K562 (cell line): Measurements from ENCODE around the gene FOXL3. TPM values are rescaled to one million over a fixed set of nuclear protein-coding genes. Genes with fewer than 3 reads are reported as not detected.

Experiments
- ATF6 ChIP-seq: sonication (generic); formaldehyde crosslinking; IDR thresholded peaks from 2 replicates; pipeline ENCODE4 v1.4.0; 2020; ENCODE audit warnings: mild to moderate bottlenecking, missing genetic modification reagents
- BCL6 ChIP-seq: fragments of 250-450 bp; sonication (Bioruptor Pico); IDR thresholded peaks from 2 replicates; pipeline ENCODE4 v1.4.0; 2020
- CHD4 ChIP-seq: fragments of 200-600 bp; sonication (generic); IDR thresholded peaks from 3 replicates; pipeline ENCODE4 v1.6.1; 2012; ENCODE audit warnings: low read depth, mild to moderate bottlenecking, mixed read lengths, low read length, inconsistent platforms; ENCODE audit not compliant: insufficient read depth, insufficient replicate concordance, poor library complexity, severe bottlenecking
- DEAF1 ChIP-seq: fragments of 450-650 bp; formaldehyde crosslinking; IDR thresholded peaks from 2 replicates; pipeline ENCODE4 v1.4.0; 2020; ENCODE audit warnings: mild to moderate bottlenecking, moderate library complexity
- ETV5 ChIP-seq: sonication (generic); formaldehyde crosslinking; IDR thresholded peaks from 2 replicates; pipeline ENCODE4 v1.4.0; 2020; ENCODE audit warnings: low read depth, mild to moderate bottlenecking, missing genetic modification reagents
- ETV6 ChIP-seq, 3 experiments: fragments of 150-350 bp in 1 of 3; sonication (generic) in 1 of 3; formaldehyde crosslinking in 1 of 3; IDR thresholded peaks; 2 replicates each; pipeline versions ENCODE4 v1.6.1 to v1.8.0; 2014 to 2022; ENCODE audit warnings: borderline replicate concordance in 2 of 3, low read depth in 2 of 3, antibody characterized with exemption in 1 of 3, low read length in 1 of 3, mild to moderate bottlenecking in 1 of 3, missing genetic modification reagents in 1 of 3
- GABPB2 ChIP-seq: fragments of 250-450 bp; sonication (Bioruptor Pico); conservative IDR thresholded peaks from 2 replicates; pipeline ENCODE4 v1.5.1; 2021; ENCODE audit warnings: mild to moderate bottlenecking
- HMG20B ChIP-seq: fragments of 250-450 bp; sonication (Bioruptor Pico); IDR thresholded peaks from 2 replicates; pipeline ENCODE4 v1.5.0; 2021; ENCODE audit warnings: mild to moderate bottlenecking
- KAT2B ChIP-seq: IDR thresholded peaks from one replicate; pipeline ENCODE4 v1.6.1; 2012; ENCODE audit warnings: low read depth, mild to moderate bottlenecking, control low read depth, inconsistent platforms, low read length, moderate library complexity
- KLF6 ChIP-seq: fragments of 250-450 bp; sonication (Bioruptor Pico); IDR thresholded peaks from 2 replicates; pipeline ENCODE4 v1.4.0; 2020; ENCODE audit warnings: mild to moderate bottlenecking, moderate library complexity, borderline replicate concordance
- MAFG ChIP-seq: fragments of 450-650 bp; conservative IDR thresholded peaks from 2 replicates; pipeline ENCODE4 v1.6.1; 2016; ENCODE audit warnings: missing genetic modification characterization, missing compliant biosample characterization
- RBBP5 ChIP-seq: fragments of 200-600 bp; sonication (generic); IDR thresholded peaks from 2 replicates; pipeline ENCODE4 v1.6.1; 2012; ENCODE audit warnings: borderline replicate concordance, mild to moderate bottlenecking, low read length, control low read depth, inconsistent platforms; ENCODE audit not compliant: insufficient read depth, poor library complexity, severe bottlenecking
- SETDB1 ChIP-seq: IDR thresholded peaks from one replicate; pipeline ENCODE4 v1.6.1; 2012; ENCODE audit warnings: low read length, control low read depth, inconsistent platforms
- SIRT6 ChIP-seq: IDR thresholded peaks from one replicate; pipeline ENCODE4 v1.6.1; 2012; ENCODE audit warnings: low read depth, mild to moderate bottlenecking, control low read depth, inconsistent platforms, low read length, moderate library complexity
- SMAD3 ChIP-seq: fragments of 450-650 bp; formaldehyde crosslinking; conservative IDR thresholded peaks from 2 replicates; pipeline ENCODE4 v1.4.0; 2020; ENCODE audit warnings: mild to moderate bottlenecking
- TAF9B ChIP-seq: fragments of 450-650 bp; IDR thresholded peaks from 2 replicates; pipeline ENCODE4 v1.6.1; 2018; ENCODE audit warnings: mild to moderate bottlenecking; ENCODE audit not compliant: partially characterized antibody
- TBL1XR1 ChIP-seq, 2 experiments: IDR thresholded peaks; 2 replicates each; pipeline ENCODE4 v1.6.1; 2012; ENCODE audit warnings: improper control_type of control experiment in 2 of 2, low read length in 2 of 2, mild to moderate bottlenecking in 1 of 2
- THRAP3 ChIP-seq: fragments of 450-650 bp; IDR thresholded peaks from 2 replicates; pipeline ENCODE4 v1.6.1; 2016; ENCODE audit warnings: mild to moderate bottlenecking, inconsistent platforms, borderline replicate concordance
- U2AF1 ChIP-seq: fragments of 200-400 bp; formaldehyde crosslinking; optimal IDR thresholded peaks from 2 replicates; pipeline ENCODE3; 2017; ENCODE audit warnings: mild to moderate bottlenecking, low read depth, low read length, moderate library complexity
- XRCC5 ChIP-seq: fragments of 200-400 bp; formaldehyde crosslinking; IDR thresholded peaks from 2 replicates; pipeline ENCODE4 v1.6.1; 2017; ENCODE audit warnings: low read depth, mild to moderate bottlenecking, low read length
- ZFX ChIP-seq: sonication (generic); formaldehyde crosslinking; IDR thresholded peaks from 2 replicates; pipeline ENCODE4 v1.8.0; 2022; ENCODE audit warnings: mild to moderate bottlenecking, missing genetic modification reagents, moderate library complexity
- ZNF707 ChIP-seq: fragments of 250-450 bp; sonication (Bioruptor Pico); conservative IDR thresholded peaks from 2 replicates; pipeline ENCODE4 v1.8.0; 2022; ENCODE audit warnings: inconsistent platforms, mild to moderate bottlenecking, moderate library complexity
- polyA plus RNA-seq, 8 experiments: library from polyadenylated mRNA; depleted of rRNA in 4 of 8; stranded (reverse) in 5 of 8; unstranded in 3 of 8; fragments of >200 nt; fragmentation: Nextera tagmentation in 2 of 8; fragmentation: Illumina TruSeq in 1 of 8; extraction: Ambion mirVana in 2 of 8; extraction: Trizol in 1 of 8; gene quantifications; 2 replicates each; pipeline versions ENCODE4 v1.2.1 to v1.2.3, GENCODE V29; 2011 to 2014; ENCODE audit warnings: inconsistent platforms in 1 of 8, missing spikeins in 1 of 8
- total RNA-seq, 7 experiments: library from RNA; depleted of rRNA in 6 of 7; stranded (reverse); fragments of >200 nt in 6 of 7; fragmentation: Illumina TruSeq in 2 of 7; extraction: Trizol in 2 of 7; gene quantifications; 2 replicates each; pipeline versions ENCODE4 v1.2.1 to v1.2.3, GENCODE V29; 2011 to 2021; ENCODE audit warnings: low replicate concordance in 1 of 7
- TF ChIP-seq, protein P1 (sequence below): sonication (generic); formaldehyde crosslinking; IDR thresholded peaks from 2 replicates; pipeline ENCODE4 v1.8.0; 2022; ENCODE audit warnings: mild to moderate bottlenecking, missing genetic modification reagents, borderline replicate concordance

The FOXL3 gene
- total and polyA plus RNA-seq, 9 of the 15 experiments (the other 6 are each of a cell fraction or from before 2014, with no cell fraction given), result not detected

DNA sequence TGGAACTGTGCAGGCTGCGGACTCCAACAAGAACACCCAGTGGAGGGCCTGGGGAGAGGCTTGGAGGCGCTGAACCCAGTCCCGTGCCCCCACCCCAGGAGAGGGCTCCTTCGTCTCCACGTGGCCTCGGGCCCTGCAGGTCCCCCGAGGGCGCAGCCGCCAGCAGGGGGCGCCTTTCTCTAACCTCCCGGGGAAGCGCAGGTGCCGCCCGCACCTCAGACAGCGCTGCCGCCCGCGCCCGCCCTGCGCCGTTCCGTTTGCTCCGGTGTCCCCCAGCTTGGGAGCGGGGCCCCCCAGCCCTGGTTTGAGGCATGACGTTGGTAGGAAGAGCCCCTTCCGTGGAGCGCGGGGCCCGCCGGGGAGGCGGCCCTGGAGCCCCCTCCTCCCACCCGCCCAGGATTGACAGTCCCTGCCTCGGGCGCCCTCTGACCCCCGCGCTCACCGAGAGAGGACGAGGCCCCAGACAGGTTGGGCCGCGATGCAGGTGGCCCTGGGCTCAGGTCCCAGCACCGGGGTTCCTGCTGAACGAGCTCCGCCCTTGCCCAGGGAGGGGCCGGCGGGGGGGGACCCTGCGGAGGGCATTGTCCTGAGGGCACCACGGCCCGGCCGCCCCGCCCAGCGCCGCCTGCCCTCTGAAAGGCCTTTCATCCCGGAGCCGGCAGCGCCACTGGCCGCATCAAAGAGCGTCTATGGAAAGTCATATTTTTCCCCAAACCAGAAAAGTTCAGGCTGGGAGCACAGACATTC is 42.8 kb downstream of the FOXL3 start (continued):
- TF ChIP-seq TBL1XR1 (IDR thresholded peaks at IDR 0.05; ENCODE audit: low read length in 2 of 2) (no peak), ATF6 (CRISPR knock-in tag) (no peak), SETDB1 (no peak), ZFX (CRISPR knock-in tag) (peak; percentile 67), XRCC5 (no peak), THRAP3 (no peak), TAF9B (no peak), KLF6 (CRISPR knock-in tag) (no peak), SIRT6 (no peak), BCL6 (CRISPR knock-in tag) (no peak), DEAF1 (CRISPR knock-in tag) (peak; percentile 73), MAFG (tag) (no peak), RBBP5 (no peak), ETV5 (no peak), HMG20B (CRISPR knock-in tag) (no peak), KAT2B (no peak), SMAD3 (CRISPR knock-in tag) (no peak), CHD4 (no peak), ZNF707 (CRISPR knock-in tag) (no peak), GABPB2 (CRISPR knock-in tag) (no peak), ETV6 (IDR thresholded peaks at IDR 0.05; ENCODE audit: borderline replicate concordance in 1 of 2, low read depth in 2 of 2, low read length in 1 of 2) (no peak), ETV6 (CRISPR knock-in tag; IDR thresholded peaks at IDR 0.05; ENCODE audit: borderline replicate concordance) (no peak), U2AF1 (no peak)
- TF ChIP-seq, protein P1, sequence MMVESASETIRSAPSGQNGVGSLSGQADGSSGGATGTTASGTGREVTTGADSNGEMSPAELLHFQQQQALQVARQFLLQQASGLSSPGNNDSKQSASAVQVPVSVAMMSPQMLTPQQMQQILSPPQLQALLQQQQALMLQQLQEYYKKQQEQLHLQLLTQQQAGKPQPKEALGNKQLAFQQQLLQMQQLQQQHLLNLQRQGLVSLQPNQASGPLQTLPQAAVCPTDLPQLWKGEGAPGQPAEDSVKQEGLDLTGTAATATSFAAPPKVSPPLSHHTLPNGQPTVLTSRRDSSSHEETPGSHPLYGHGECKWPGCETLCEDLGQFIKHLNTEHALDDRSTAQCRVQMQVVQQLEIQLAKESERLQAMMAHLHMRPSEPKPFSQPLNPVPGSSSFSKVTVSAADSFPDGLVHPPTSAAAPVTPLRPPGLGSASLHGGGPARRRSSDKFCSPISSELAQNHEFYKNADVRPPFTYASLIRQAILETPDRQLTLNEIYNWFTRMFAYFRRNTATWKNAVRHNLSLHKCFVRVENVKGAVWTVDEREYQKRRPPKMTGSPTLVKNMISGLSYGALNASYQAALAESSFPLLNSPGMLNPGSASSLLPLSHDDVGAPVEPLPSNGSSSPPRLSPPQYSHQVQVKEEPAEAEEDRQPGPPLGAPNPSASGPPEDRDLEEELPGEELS, result no peak
